ENCODE measurements around the gene SPINK5.

SPINK5 gene

DNA sequence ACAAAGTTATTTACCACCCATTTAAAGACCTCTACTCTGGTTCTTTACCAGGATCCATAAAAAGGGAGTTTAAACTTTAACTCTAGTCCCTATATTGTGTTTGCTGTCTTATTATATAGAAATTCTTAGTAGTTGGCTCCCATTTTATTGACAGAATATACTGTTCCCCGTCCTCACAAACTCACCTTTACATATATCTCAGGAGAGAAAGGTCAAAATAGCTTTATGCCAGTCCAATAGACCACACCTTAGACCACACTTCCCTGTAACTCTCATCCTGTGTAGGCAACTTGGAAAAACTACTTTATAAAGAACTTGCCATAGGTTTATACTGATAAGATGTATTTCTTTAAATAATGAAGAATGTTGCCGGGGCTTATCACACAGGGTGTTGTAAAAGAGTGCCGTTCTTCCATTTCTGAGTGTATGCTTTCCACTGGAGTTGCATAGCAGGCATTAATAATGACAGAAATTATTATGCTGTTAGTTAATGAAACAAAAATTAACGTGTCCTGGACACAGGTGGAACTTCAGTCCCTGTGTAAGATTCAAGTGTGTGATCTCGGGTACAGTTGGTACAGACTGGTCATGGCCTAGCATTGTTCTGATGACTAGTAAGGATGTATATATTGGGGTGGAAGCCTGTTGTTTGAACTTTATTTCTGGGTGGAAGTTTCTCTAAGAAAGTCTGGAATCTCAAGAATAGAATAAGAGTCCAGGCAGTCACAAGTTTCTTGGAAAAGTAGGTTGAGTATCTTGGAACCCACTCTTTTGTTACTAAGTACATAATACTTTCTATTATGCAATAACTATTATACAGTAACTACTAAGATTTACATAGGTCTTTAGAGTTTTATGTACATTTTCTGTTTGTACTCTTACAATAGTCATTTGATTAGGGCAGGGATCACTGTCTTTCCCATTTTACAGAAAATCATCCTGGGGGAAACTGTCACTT, 71.6 kb downstream of the SPINK5 start:
- Histone ChIP-seq H3K4me3 (ENCODE audit: low read depth, low read length) (no peak overlapping the region), H3K27ac (no peak overlapping the region), H3K27me3 (replicated peaks) (no peaks in the 10 kb centered on the region), H3K36me3 (replicated peaks) (no peaks in the 10 kb centered on the region)
- in situ Hi-C loops (cut with HindIII; ENCODE audit: low pct_ligation_motif_present, low sequenced_read_pairs) = no loop called here
- no peak for DNase-seq
- TF ChIP-seq, protein P1, sequence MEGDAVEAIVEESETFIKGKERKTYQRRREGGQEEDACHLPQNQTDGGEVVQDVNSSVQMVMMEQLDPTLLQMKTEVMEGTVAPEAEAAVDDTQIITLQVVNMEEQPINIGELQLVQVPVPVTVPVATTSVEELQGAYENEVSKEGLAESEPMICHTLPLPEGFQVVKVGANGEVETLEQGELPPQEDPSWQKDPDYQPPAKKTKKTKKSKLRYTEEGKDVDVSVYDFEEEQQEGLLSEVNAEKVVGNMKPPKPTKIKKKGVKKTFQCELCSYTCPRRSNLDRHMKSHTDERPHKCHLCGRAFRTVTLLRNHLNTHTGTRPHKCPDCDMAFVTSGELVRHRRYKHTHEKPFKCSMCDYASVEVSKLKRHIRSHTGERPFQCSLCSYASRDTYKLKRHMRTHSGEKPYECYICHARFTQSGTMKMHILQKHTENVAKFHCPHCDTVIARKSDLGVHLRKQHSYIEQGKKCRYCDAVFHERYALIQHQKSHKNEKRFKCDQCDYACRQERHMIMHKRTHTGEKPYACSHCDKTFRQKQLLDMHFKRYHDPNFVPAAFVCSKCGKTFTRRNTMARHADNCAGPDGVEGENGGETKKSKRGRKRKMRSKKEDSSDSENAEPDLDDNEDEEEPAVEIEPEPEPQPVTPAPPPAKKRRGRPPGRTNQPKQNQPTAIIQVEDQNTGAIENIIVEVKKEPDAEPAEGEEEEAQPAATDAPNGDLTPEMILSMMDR (IDR thresholded peaks at IDR 0.05; ENCODE audit: low read depth, low read length, missing control alignments) = no peak

DNA sequence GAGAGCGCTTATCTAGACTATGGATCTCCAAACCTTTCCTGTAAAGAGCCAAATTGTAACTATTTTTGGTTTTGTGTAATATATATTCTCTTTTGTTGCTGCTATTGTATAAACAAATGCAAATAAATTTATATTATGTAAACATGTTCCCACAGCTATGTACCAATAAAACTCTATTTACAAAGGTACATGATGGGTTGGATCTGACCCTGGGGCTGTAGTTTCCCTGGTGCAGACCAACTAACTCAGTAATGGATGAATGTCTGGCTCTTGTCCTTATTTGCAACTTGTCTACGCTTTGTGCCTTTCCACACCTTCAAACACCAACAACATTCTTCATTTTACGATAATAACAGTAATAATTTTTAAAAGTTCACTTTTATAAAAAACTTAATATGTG, 77.1 kb downstream of the SPINK5 start:
- Histone ChIP-seq H3K27ac (no peak overlapping the region), H3K36me3 (replicated peaks) (no peaks in the 10 kb centered on the region), H3K27me3 (replicated peaks) (no peaks in the 10 kb centered on the region), H3K4me3 (ENCODE audit: low read depth, low read length) (no peak overlapping the region)
- in situ Hi-C loops (cut with HindIII; ENCODE audit: low pct_ligation_motif_present, low sequenced_read_pairs) = no loop called here
- TF ChIP-seq, protein P1 (IDR thresholded peaks at IDR 0.05; ENCODE audit: low read depth, low read length, missing control alignments) = no peak
- DNase-seq = no peak

DNA sequence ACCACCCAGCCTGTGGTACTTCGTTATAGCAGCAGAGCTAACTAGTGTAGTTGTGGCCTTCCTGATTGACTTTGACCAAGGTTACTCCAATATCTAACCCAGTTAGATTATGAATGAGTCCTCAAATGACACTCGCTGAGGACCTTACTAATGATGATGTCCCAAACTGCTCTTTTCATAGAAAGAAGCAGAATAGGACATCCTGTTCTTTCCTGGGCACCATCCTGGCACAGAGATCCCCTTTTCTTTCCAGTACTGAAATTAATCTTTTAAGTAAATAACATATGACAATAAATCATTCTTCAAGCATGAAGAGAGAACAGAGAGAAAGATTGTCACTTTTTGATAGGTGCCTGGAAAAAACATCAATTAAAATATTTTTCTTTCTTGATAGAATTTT, 77.9 kb downstream of the SPINK5 start:
- H3K27ac ChIP-seq = no peak overlapping the region
- no peaks in the 10 kb centered on the region for H3K27me3 ChIP-seq (replicated peaks)
- DNase-seq = no peak
- no peaks in the 10 kb centered on the region for H3K36me3 ChIP-seq (replicated peaks)
- in situ Hi-C loops (cut with HindIII; ENCODE audit: low pct_ligation_motif_present, low sequenced_read_pairs) = no loop called here
- no peak overlapping the region for H3K4me3 ChIP-seq (ENCODE audit: low read depth, low read length)
- TF ChIP-seq, protein P1 (IDR thresholded peaks at IDR 0.05; ENCODE audit: low read depth, low read length, missing control alignments) = no peak

DNA sequence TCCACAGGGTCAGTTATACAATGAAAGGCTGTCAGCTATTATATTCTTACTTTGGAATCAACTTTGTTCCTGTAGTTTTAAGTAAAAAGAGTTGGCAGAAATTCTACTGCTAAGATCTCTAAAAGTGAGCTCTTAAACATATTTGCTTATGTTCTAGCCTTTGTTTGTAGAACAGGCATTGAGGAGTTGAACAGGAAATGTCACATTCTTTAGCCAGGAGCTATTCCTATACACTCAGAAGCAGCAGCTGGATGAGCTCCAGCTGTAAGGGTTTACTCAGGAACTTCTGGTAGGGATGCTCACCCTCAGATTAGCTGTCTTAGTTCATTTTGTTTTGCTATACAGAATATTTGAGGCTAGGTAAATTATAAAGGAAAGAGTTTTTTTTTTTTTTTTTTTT, 82.1 kb downstream of the SPINK5 start:
- no peak overlapping the region for H3K27ac ChIP-seq
- in situ Hi-C loops (cut with HindIII; ENCODE audit: low pct_ligation_motif_present, low sequenced_read_pairs) = no loop called here
- no peaks in the 10 kb centered on the region for H3K36me3 ChIP-seq (replicated peaks)
- H3K4me3 ChIP-seq (ENCODE audit: low read depth, low read length) = no peak overlapping the region
- TF ChIP-seq, protein P1 (IDR thresholded peaks at IDR 0.05; ENCODE audit: low read depth, low read length, missing control alignments) = no peak
- H3K27me3 ChIP-seq (replicated peaks) = no peaks in the 10 kb centered on the region
- no peak for DNase-seq

DNA sequence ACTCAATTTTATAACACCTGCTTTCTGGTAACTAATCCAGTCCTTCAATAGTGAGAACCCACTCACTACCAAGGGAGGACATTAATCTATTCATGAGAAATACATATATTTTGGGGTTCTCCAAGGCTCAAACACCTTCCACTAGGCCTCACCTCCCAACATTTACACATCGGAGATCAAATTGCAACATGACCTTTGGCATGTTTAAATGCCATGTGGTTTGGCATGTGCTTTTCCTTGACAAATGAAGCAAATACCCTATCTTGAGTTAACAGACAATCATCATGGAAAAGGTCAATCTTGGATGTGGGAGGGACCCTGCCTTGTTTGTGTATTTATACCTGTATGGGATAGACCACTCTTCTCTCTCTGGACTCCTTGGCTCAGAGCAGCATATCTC, 82.7 kb downstream of the SPINK5 start:
- Histone ChIP-seq H3K27ac (no peak overlapping the region), H3K27me3 (replicated peaks) (no peaks in the 10 kb centered on the region), H3K36me3 (replicated peaks) (no peaks in the 10 kb centered on the region), H3K4me3 (ENCODE audit: low read depth, low read length) (no peak overlapping the region)
- in situ Hi-C loops (cut with HindIII; ENCODE audit: low pct_ligation_motif_present, low sequenced_read_pairs) = no loop called here
- TF ChIP-seq, protein P1 (IDR thresholded peaks at IDR 0.05; ENCODE audit: low read depth, low read length, missing control alignments) = no peak
- DNase-seq = no peak
